GM06990 (cell line): ENCODE data around the gene ATXN7L1.
A peak's percentile ranks its signal among the peaks of the same experiment; 100 is the strongest.

Source experiments
- DNase-seq: peaks from one replicate; pipeline ENCODE4 v3.0.0-alpha.2; 2011; ENCODE audit not compliant: insufficient read length; ENCODE audit errors: extremely low read depth
- H3K27me3 ChIP-seq: replicated peaks from 2 replicates; pipeline ENCODE4 v1.6.0; 2011; ENCODE audit warnings: low read length; ENCODE audit not compliant: control insufficient read depth, insufficient read depth
- H3K36me3 ChIP-seq: 2 replicates; pipeline ENCODE4 v1.5.1; 2011; ENCODE audit warnings: low read length; ENCODE audit not compliant: control insufficient read depth, insufficient read depth
- H3K4me3 ChIP-seq: replicated peaks from 2 replicates; pipeline ENCODE4 v1.5.1; 2011; ENCODE audit warnings: low read depth, mild to moderate bottlenecking, control low read depth, low read length
- CTCF ChIP-seq: IDR thresholded peaks from 2 replicates; pipeline ENCODE4 v1.5.1; 2011; ENCODE audit warnings: low read length, control low read depth, mild to moderate bottlenecking, inconsistent platforms; ENCODE audit not compliant: insufficient read depth, poor library complexity, severe bottlenecking

The ATXN7L1 gene

GRCh38 chr7:105768117-105768516 lies 108.3 kb downstream of the ATXN7L1 start:
- Histone ChIP-seq H3K27me3 (no peaks in the 10 kb centered on the region; the same call in 1 of the 2 replicates), H3K36me3 (no peaks in the 10 kb centered on the region), H3K4me3 (no peak overlapping the region)
- TF ChIP-seq CTCF: no peak
- DNase-seq: no peak

GRCh38 chr7:105766421-105767073 lies 109.9 kb downstream of the ATXN7L1 start:
- H3K4me3 ChIP-seq: no peak overlapping the region
- no peak for TF ChIP-seq CTCF
- no peaks in the 10 kb centered on the region for H3K36me3 ChIP-seq
- peak; percentile 44 for DNase-seq
- H3K27me3 ChIP-seq: no peaks in the 10 kb centered on the region; the same call in 1 of the 2 replicates

- H3K36me3 ChIP-seq: no peaks in the 10 kb centered on the region
- peaks cover 1% of the 10 kb centered on the region for H3K27me3 ChIP-seq
- no peak overlapping the region for H3K4me3 ChIP-seq
- DNase-seq: no peak
- no peak for TF ChIP-seq CTCF
Observed at GRCh38 chr7:105765846-105766245, 110.6 kb downstream of the ATXN7L1 start.

- TF ChIP-seq CTCF: no peak
- peaks cover 2% of the 10 kb centered on the region for H3K27me3 ChIP-seq
Observed at GRCh38 chr7:105764506-105764905, 111.9 kb downstream of the ATXN7L1 start.

GRCh38 chr7:105760551-105761447 lies 115.6 kb downstream of the ATXN7L1 start:
- TF ChIP-seq CTCF: no peak
- no peak for DNase-seq
- Histone ChIP-seq H3K27me3 (peaks cover 2% of the 10 kb centered on the region), H3K36me3 (no peaks in the 10 kb centered on the region), H3K4me3 (no peak overlapping the region)

More at GRCh38 chr7:105764506-105764905, 111.9 kb downstream of the ATXN7L1 start:
- Histone ChIP-seq H3K36me3 (no peaks in the 10 kb centered on the region), H3K4me3 (no peak overlapping the region)
- no peak for DNase-seq
